HFFc6 (cell line): ENCODE results near the gene FAF1. TPM values are rescaled to one million over a fixed set of nuclear protein-coding genes. Genes with fewer than 3 reads are reported as not detected.
"Not testable (repeated sequence)": the region's sequence is repeated elsewhere in the genome, so short reads cannot be mapped to it uniquely, and the experiment has no call there.

Source experiments
- DNase-seq: peaks from one replicate; pipeline ENCODE4 v3.0.0-alpha.2; 2018
- H3K27ac Mint-ChIP-seq: 2 replicates; pipeline ENCODE4 v1.8.0; 2020; ENCODE audit warnings: mild to moderate bottlenecking, mixed read lengths
- H3K27me3 Mint-ChIP-seq: 2 replicates; pipeline ENCODE4 v1.8.0; 2021; ENCODE audit warnings: mild to moderate bottlenecking, moderate library complexity, mixed read lengths; ENCODE audit not compliant: insufficient read depth
- H3K36me3 Mint-ChIP-seq: 2 replicates; pipeline ENCODE4 v1.8.0; 2021; ENCODE audit warnings: low read depth, mixed read lengths
- H3K4me1 Mint-ChIP-seq: 2 replicates; pipeline ENCODE4 v1.8.0; 2020; ENCODE audit warnings: low read depth, mixed read lengths
- H3K4me3 Mint-ChIP-seq: 2 replicates; pipeline ENCODE4 v1.8.0; 2020; ENCODE audit warnings: mild to moderate bottlenecking, moderate library complexity, mixed read lengths
- H3K9me3 Mint-ChIP-seq: 2 replicates; pipeline ENCODE4 v1.8.0; 2020; ENCODE audit warnings: mild to moderate bottlenecking, mixed read lengths
- total RNA-seq, 6 experiments: library from RNA; stranded (reverse); fragmentation: NEBNext Ultra II Directional; extraction: Animal tissue kit (Norgen Biotek cat#: 25700); gene quantifications; 2 replicates in 1 of 6; 3 replicates in 5 of 6; pipeline ENCODE4 v1.2.3, GENCODE V29; 2021
- TF ChIP-seq, protein P1 (sequence below): fragments of 200-600 bp; sonication (generic); IDR thresholded peaks from 2 replicates; pipeline ENCODE4 v1.5.0; 2021; ENCODE audit warnings: antibody characterized with exemption, mild to moderate bottlenecking

The FAF1 gene
- total RNA-seq, 6 experiments from 2014 or later = 60.1 to 79.1 (median 67.8) TPM

- Mint-ChIP-seq H3K27me3 (peaks cover 2% of the 10 kb centered on the region; the same call in 1 of the 2 replicates), H3K4me1 (no peaks in the 10 kb centered on the region), H3K4me3 (no peak overlapping the region), H3K27ac (no peak overlapping the region), H3K36me3 (peaks cover 21% of the 10 kb centered on the region), H3K9me3 (peaks cover 6% of the 10 kb centered on the region)
- DNase-seq = no peak
- TF ChIP-seq, protein P1, sequence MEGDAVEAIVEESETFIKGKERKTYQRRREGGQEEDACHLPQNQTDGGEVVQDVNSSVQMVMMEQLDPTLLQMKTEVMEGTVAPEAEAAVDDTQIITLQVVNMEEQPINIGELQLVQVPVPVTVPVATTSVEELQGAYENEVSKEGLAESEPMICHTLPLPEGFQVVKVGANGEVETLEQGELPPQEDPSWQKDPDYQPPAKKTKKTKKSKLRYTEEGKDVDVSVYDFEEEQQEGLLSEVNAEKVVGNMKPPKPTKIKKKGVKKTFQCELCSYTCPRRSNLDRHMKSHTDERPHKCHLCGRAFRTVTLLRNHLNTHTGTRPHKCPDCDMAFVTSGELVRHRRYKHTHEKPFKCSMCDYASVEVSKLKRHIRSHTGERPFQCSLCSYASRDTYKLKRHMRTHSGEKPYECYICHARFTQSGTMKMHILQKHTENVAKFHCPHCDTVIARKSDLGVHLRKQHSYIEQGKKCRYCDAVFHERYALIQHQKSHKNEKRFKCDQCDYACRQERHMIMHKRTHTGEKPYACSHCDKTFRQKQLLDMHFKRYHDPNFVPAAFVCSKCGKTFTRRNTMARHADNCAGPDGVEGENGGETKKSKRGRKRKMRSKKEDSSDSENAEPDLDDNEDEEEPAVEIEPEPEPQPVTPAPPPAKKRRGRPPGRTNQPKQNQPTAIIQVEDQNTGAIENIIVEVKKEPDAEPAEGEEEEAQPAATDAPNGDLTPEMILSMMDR = no peak
These were observed 65.7 kb downstream of the FAF1 start for GRCh38 chr1:50894340-50894739.

- Mint-ChIP-seq H3K9me3 (peaks cover 12% of the 10 kb centered on the region), H3K36me3 (peaks cover 21% of the 10 kb centered on the region), H3K4me1 (no peaks in the 10 kb centered on the region), H3K27ac (no peak overlapping the region), H3K27me3 (peaks cover 2% of the 10 kb centered on the region; the same call in 1 of the 2 replicates), H3K4me3 (no peak overlapping the region)
- no peak for DNase-seq
- TF ChIP-seq, protein P1 = no peak
These were observed 66.6 kb downstream of the FAF1 start for GRCh38 chr1:50893466-50893865.

DNA sequence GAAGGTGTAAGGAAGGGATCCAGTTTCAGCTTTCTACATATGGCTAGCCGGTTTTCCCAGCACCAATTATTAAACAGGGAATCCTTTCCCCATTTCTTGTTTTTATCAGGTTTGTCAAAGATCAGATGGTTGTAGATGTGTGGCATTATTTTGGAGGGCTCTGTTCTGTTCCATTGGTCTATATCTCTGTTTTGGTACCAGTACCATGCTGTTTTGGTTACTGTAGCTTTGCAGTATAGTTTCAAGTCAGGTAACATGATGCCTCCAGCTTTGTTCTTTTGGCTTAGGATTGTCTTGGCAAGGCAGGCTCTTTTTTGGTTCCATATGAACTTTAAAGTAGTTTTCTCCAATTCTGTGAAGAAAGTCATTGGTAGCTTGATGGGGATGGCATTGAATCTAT is 72.5 kb downstream of the FAF1 start:
- not testable (repeated sequence) for H3K27ac Mint-ChIP-seq, DNase-seq, H3K4me1 Mint-ChIP-seq, H3K4me3 Mint-ChIP-seq, H3K27me3 Mint-ChIP-seq
- Mint-ChIP-seq H3K36me3 (peaks cover 11% of the 10 kb centered on the region), H3K9me3 (peaks cover 25% of the 10 kb centered on the region)

GRCh38 chr1:50880373-50880772 is 79.7 kb downstream of the FAF1 start:
- no peak for DNase-seq
- H3K4me1 Mint-ChIP-seq = no peaks in the 10 kb centered on the region
- no peaks in the 10 kb centered on the region for H3K27me3 Mint-ChIP-seq
- H3K27ac Mint-ChIP-seq = no peak overlapping the region
- no peaks in the 10 kb centered on the region for H3K9me3 Mint-ChIP-seq
- H3K36me3 Mint-ChIP-seq = no peaks in the 10 kb centered on the region
- TF ChIP-seq, protein P1 = no peak
- H3K4me3 Mint-ChIP-seq = no peak overlapping the region

- Mint-ChIP-seq H3K4me1 (no peaks in the 10 kb centered on the region), H3K27ac (no peak overlapping the region), H3K9me3 (no peaks in the 10 kb centered on the region), H3K27me3 (no peaks in the 10 kb centered on the region), H3K36me3 (no peaks in the 10 kb centered on the region), H3K4me3 (no peak overlapping the region)
- TF ChIP-seq, protein P1 = no peak
- DNase-seq = no peak
These were observed 80.9 kb downstream of the FAF1 start for GRCh38 chr1:50879137-50879536.

- Mint-ChIP-seq H3K4me1 (peaks cover 5% of the 10 kb centered on the region), H3K27ac (no peak overlapping the region), H3K27me3 (no peaks in the 10 kb centered on the region), H3K4me3 (no peak overlapping the region), H3K36me3 (no peaks in the 10 kb centered on the region), H3K9me3 (no peaks in the 10 kb centered on the region)
- TF ChIP-seq, protein P1 = no peak
- no peak for DNase-seq
These were observed 81.6 kb downstream of the FAF1 start for GRCh38 chr1:50878434-50878833.
